ENCODE results near the gene PPP4C. TPM values are rescaled to one million over a fixed set of nuclear protein-coding genes. Genes with fewer than 3 reads are reported as not detected.
A peak's percentile ranks its signal among the peaks of the same experiment; 100 is the strongest.

The PPP4C gene
- total RNA-seq, 4 donors from 2014 or later = 41.2 to 58.5 (median 48.6) TPM

DNA sequence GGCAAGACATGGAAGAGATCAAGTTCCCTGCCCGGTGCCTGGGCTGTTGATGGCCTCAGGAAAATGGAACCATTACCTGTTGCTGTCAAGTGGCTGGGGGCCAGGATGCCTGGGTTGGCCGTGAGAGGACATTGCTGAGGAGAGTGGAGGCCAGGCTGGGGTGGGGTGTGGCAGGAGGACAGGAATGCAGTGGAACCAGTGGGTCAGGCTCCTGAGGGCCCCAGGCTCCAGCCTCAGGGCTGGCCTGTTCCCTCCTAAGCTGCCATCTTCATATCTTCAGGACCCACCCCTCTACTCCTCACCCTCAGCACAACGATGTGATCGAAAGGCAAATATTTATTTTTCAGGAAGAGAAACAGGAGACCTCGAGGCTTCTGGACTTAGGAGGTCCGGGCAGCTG is 28.7 kb downstream of the PPP4C start:
- Histone ChIP-seq H3K27ac (no peak overlapping the region), H3K36me3 (peaks cover 0 to 57% of the 10 kb centered on the region in 2 donors), H3K4me3 (no peak overlapping the region), H3K27me3 (no peaks in the 10 kb centered on the region), H3K4me1 (no peaks in the 10 kb centered on the region), H3K9me3 (no peaks in the 10 kb centered on the region)
- TF ChIP-seq POLR2AphosphoS5 (IDR thresholded peaks at IDR 0.05) (no peak), CTCF (IDR thresholded peaks at IDR 0.05) (no peak), POLR2A (IDR thresholded peaks at IDR 0.05) (no peak)
- ATAC-seq = no peak
- 54 to 86% methylated on average over 1 to 4 of the region's 6 CpGs for WGBS, 2 donors (ENCODE audit: low coverage in 1 of 2)

GRCh38 chr16:30108059-30108850 is 32.5 kb downstream of the PPP4C start:
- peaks cover 0 to 92% of the 10 kb centered on the region in 2 donors for H3K36me3 ChIP-seq
- no peak overlapping the region for H3K4me3 ChIP-seq
- peaks cover 0 to 5% (median 0%) of the 10 kb centered on the region in 3 donors for H3K4me1 ChIP-seq
- H3K27me3 ChIP-seq = no peaks in the 10 kb centered on the region
- TF ChIP-seq CTCF (IDR thresholded peaks at IDR 0.05) (no peak), POLR2A (IDR thresholded peaks at IDR 0.05) (no peak), POLR2AphosphoS5 (IDR thresholded peaks at IDR 0.05) (no peak), EP300 (IDR thresholded peaks at IDR 0.05) (no peak)
- WGBS, 2 donors (ENCODE audit: low coverage in 1 of 2) = 77 to 87% methylated on average over 3 to 12 of the region's 15 CpGs
- no peaks in the 10 kb centered on the region for H3K9me3 ChIP-seq
- ATAC-seq = no peak
- H3K27ac ChIP-seq = no peak overlapping the region

GRCh38 chr16:30110661-30111060 is 34.9 kb downstream of the PPP4C start:
- 50 to 55% methylated on average over 3 to 4 of the region's 7 CpGs for WGBS, 2 donors (ENCODE audit: low coverage in 1 of 2)

DNA sequence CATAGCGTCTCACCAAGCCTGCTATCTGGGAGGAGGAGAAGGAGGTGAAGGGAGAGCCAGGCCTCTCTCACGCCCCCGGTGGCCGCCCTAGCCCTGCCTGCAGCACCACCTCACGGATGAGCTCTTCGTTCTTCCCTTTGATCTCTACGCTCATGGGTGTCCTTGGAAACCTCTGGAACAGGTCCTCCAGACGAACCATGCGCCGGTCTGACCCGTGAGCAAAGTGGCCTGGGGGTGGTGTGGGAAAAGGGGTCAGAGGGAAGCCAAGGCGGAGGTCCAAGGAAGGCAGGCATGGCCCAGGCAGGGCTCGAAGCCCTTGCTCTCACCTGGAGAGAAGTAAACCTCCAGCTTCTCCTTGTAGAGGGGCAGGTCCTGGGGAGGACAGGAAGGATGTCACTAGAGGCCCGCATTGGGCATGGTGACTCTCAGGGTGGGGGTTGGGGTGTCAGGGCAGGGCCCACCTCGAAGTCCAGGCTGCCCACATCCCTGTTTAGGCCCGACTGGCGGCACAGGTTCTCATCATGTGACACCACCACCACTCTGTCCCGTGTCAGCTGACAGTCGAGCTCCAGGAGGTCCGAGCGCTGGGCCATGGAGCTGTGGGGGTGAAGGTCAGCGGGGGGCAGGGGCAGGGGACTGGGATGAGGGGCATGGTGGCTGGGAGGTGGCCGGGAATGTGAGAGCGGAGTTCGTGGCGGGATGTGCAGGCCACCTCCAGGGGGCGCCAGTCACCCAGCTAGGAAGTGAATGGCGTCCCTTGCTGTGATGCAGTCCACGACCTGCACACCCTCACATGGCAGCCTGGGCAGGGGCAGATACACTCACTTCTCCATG is 36.6 kb downstream of the PPP4C start:
- ATAC-seq = peak; percentile 49
- Histone ChIP-seq H3K27me3 (no peaks in the 10 kb centered on the region), H3K9me3 (no peaks in the 10 kb centered on the region), H3K27ac (no peak overlapping the region), H3K4me1 (peaks cover 0 to 14% (median 0%) of the 10 kb centered on the region in 3 donors), H3K36me3 (peaks cover 0 to 97% of the 10 kb centered on the region in 2 donors), H3K4me3 (no peak overlapping the region)
- TF ChIP-seq CTCF (IDR thresholded peaks at IDR 0.05) (peak in 3 of 4 experiments; percentile 53 to 77 (median 70)), POLR2AphosphoS5 (IDR thresholded peaks at IDR 0.05) (no peak)
- 71 to 78% methylated on average over 4 to 5 of the region's 29 CpGs for WGBS, 2 donors (ENCODE audit: low coverage in 1 of 2)

More at GRCh38 chr16:30110661-30111060, 34.9 kb downstream of the PPP4C start:
- TF ChIP-seq POLR2AphosphoS5 (IDR thresholded peaks at IDR 0.05) (no peak), CTCF (IDR thresholded peaks at IDR 0.05) (no peak), EP300 (IDR thresholded peaks at IDR 0.05) (no peak), POLR2A (IDR thresholded peaks at IDR 0.05) (no peak)
- Histone ChIP-seq H3K27me3 (no peaks in the 10 kb centered on the region), H3K27ac (no peak overlapping the region), H3K4me3 (no peak overlapping the region), H3K4me1 (peaks cover 0 to 14% (median 0%) of the 10 kb centered on the region in 3 donors), H3K9me3 (no peaks in the 10 kb centered on the region), H3K36me3 (peaks cover 0 to 97% of the 10 kb centered on the region in 2 donors)
- no peak for ATAC-seq

All from gastroesophageal sphincter (tissue), 4 donors.